ENCODE results near the gene CNNM1. TPM values are rescaled to one million over a fixed set of nuclear protein-coding genes. Genes with fewer than 3 reads are reported as not detected.

CNNM1 gene
- total and polyA plus RNA-seq, 2 experiments from 2014 or later: 1.1 to 2.1 TPM

DNA sequence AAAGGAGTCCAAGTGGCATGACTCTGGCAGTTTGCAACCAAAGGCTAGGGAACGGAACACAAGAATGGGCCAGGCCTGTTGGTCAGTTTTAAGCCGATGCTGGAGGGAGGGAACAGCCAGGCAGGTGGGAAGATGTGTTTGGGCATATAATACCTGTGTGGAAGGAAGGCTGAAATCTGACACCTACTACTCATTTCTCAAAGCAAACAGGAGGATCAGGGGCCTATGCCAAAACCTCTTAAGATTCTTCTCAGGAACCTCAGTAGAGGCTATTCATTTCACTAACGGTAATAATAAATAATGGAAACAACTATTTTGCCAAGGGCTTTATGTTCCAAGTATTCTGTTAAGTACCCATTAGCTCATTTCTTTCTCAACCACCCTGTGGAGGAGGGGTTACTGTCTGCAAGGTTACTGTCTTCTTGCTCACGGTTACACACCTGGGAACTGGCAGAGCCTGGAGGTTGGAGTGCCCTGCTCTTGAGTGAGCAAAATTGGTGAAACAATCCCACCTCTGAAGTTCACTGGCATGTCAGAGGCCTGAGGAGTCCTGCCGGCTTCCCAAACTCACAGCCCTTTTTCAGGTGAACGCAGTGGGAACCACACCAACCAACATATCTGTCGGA lies 65.7 kb downstream of the CNNM1 start:
- H3K9ac ChIP-seq: no peak overlapping the region
- H3K79me2 ChIP-seq (ENCODE audit: insufficient read depth): no peaks in the 10 kb centered on the region
- peaks cover 64% of the 10 kb centered on the region for H3F3A ChIP-seq (ENCODE audit: insufficient read depth)
- peak overlapping the region; percentile 89; the same call in 1 of the 2 replicates for H3K27ac ChIP-seq
- no peaks in the 10 kb centered on the region for H3K9me2 ChIP-seq (ENCODE audit: insufficient read depth)
- H3K27me3 ChIP-seq (replicated peaks; ENCODE audit: insufficient read depth): no peaks in the 10 kb centered on the region
- DNase-seq: no peak
- peaks cover 51% of the 10 kb centered on the region for H3K4me1 ChIP-seq (ENCODE audit: insufficient read depth)
- H3K4me3 ChIP-seq: no peak overlapping the region
- TF ChIP-seq EZH2 (IDR thresholded peaks at IDR 0.05; ENCODE audit: insufficient read depth, poor library complexity, severe bottlenecking): no peak
- TF ChIP-seq EZH2phosphoT487 (IDR thresholded peaks at IDR 0.05; ENCODE audit: insufficient read depth, low read depth): no peak
- peak overlapping the region; percentile 68 for H3K4me2 ChIP-seq (ENCODE audit: unreplicated experiment)
- in situ Hi-C loops (cut with MboI): no loop called here
- H3K36me3 ChIP-seq (ENCODE audit: low read depth): 0 out of 2 replicates have a peak, but pooled peaks cover 9% of the 10 kb centered on the region
- WGBS, 2 experiments (ENCODE audit: low coverage in 1 of 2, low lambda C conversion rate in 2 of 2, missing lambda C conversion rate in 2 of 2): 84 to 89% methylated on average over 7 of the region's 7 CpGs
- no peaks in the 10 kb centered on the region for H4K20me1 ChIP-seq (ENCODE audit: insufficient read depth)
- no peaks in the 10 kb centered on the region for H3K9me3 ChIP-seq (ENCODE audit: low read depth)
- H2AFZ ChIP-seq: no peak overlapping the region

DNA sequence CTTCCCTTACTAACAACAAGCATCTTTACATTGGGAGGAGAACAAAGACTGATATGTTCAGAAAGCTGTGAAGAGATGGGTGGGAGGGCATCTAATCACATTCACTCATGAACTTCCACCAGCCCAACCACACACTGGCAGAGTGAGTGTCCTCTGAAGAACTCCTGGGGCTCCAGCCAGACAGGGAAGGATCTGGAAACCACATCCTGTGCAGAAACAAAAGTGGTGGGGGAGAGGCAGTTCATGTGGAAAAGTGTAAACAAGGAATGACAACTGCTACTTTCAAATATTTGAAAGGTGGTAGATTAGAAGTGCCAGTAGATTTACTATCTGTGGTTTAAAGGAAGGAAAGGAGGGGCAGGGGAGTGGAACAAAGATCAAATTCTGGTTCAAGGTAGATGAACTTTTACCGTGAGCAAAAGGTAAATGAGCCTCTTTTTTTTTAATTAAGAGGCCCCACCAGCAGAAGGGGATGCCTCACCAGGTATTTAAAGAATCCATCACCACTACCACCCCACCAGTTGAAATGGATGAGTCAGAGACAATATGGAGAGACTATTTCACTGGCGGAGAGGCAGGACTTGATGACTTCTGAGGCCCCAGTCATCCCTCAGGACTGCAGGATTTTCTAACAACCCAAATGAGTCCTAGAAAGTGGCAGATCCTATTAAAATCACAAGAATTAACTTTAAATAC lies 66.7 kb downstream of the CNNM1 start:
- Histone ChIP-seq H3K79me2 (ENCODE audit: insufficient read depth) (no peaks in the 10 kb centered on the region), H3K27ac (peak overlapping the region; percentile 89), H3K4me3 (peak overlapping the region; percentile 57), H3K9ac (peak overlapping the region; percentile 49), H3K4me2 (ENCODE audit: unreplicated experiment) (peak overlapping the region; percentile 68), H3K36me3 (ENCODE audit: low read depth) (0 out of 2 replicates have a peak, but pooled peaks cover 9% of the 10 kb centered on the region), H3K9me3 (ENCODE audit: low read depth) (no peaks in the 10 kb centered on the region), H2AFZ (no peak overlapping the region), H3K27me3 (replicated peaks; ENCODE audit: insufficient read depth) (no peaks in the 10 kb centered on the region), H3K9me2 (ENCODE audit: insufficient read depth) (no peaks in the 10 kb centered on the region), H3K4me1 (ENCODE audit: insufficient read depth) (peaks cover 51% of the 10 kb centered on the region), H4K20me1 (ENCODE audit: insufficient read depth) (no peaks in the 10 kb centered on the region), H3F3A (ENCODE audit: insufficient read depth) (peaks cover 64% of the 10 kb centered on the region)
- TF ChIP-seq EZH2phosphoT487 (IDR thresholded peaks at IDR 0.05; ENCODE audit: insufficient read depth, low read depth) (0 out of 2 replicates have a peak, but pooled peaks have one; percentile 22), EZH2 (IDR thresholded peaks at IDR 0.05; ENCODE audit: insufficient read depth, poor library complexity, severe bottlenecking) (no peak)
- in situ Hi-C loops (cut with MboI): no loop called here
- 7 to 19% methylated on average over 2 of the region's 2 CpGs for WGBS, 2 experiments (ENCODE audit: low coverage in 1 of 2, low lambda C conversion rate in 2 of 2, missing lambda C conversion rate in 2 of 2)
- peak; percentile 89 for DNase-seq

DNA sequence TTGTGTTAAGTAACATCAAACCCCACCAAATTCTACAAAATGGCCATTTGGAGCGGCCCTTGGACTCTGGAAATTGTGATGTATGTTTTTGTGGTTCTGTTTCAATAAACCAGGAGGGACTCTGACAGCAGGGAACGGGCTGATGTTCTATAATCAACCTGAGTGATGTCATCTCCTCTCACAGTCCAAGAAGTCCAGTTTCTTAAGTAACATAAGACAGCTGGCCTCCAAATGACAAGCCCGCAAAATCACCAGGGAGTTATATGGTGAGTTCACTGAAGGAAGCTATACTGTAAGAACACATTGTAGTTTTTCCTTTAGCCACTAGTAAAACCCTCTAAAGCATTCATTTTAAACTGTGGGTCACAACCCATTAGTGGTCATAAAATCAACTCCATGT lies 67.3 kb downstream of the CNNM1 start:
- Histone ChIP-seq H4K20me1 (ENCODE audit: insufficient read depth) (no peaks in the 10 kb centered on the region), H3K9ac (0 out of 2 replicates have a peak overlapping the region, but pooled peaks have one; percentile 49), H3K27ac (peak overlapping the region; percentile 89), H3F3A (ENCODE audit: insufficient read depth) (peaks cover 64% of the 10 kb centered on the region), H3K9me3 (ENCODE audit: low read depth) (no peaks in the 10 kb centered on the region), H3K4me3 (peak overlapping the region; percentile 57), H3K9me2 (ENCODE audit: insufficient read depth) (no peaks in the 10 kb centered on the region), H2AFZ (no peak overlapping the region), H3K27me3 (replicated peaks; ENCODE audit: insufficient read depth) (no peaks in the 10 kb centered on the region), H3K79me2 (ENCODE audit: insufficient read depth) (no peaks in the 10 kb centered on the region), H3K4me2 (ENCODE audit: unreplicated experiment) (peak overlapping the region; percentile 68), H3K36me3 (ENCODE audit: low read depth) (0 out of 2 replicates have a peak, but pooled peaks cover 9% of the 10 kb centered on the region), H3K4me1 (ENCODE audit: insufficient read depth) (peaks cover 49% of the 10 kb centered on the region)
- 56 to 57% methylated on average over 3 of the region's 3 CpGs for whole genome bisulfite sequencing, 2 experiments (ENCODE audit: low coverage in 1 of 2, low lambda C conversion rate in 2 of 2, missing lambda C conversion rate in 2 of 2)
- DNase-seq: peak; percentile 70
- TF ChIP-seq EZH2phosphoT487 (IDR thresholded peaks at IDR 0.05; ENCODE audit: insufficient read depth, low read depth) (no peak), EZH2 (IDR thresholded peaks at IDR 0.05; ENCODE audit: insufficient read depth, poor library complexity, severe bottlenecking) (no peak)
- in situ Hi-C loops (cut with MboI): no loop called here

- H3K9me2 ChIP-seq (ENCODE audit: insufficient read depth): no peaks in the 10 kb centered on the region
- 86 to 88% methylated on average over 3 of the region's 3 CpGs for WGBS, 2 experiments (ENCODE audit: low coverage in 1 of 2, low lambda C conversion rate in 2 of 2, missing lambda C conversion rate in 2 of 2)
- H2AFZ ChIP-seq: no peak overlapping the region
- H3K27ac ChIP-seq: no peak overlapping the region
- peaks cover 28% of the 10 kb centered on the region; the same call in 1 of the 2 replicates for H3K36me3 ChIP-seq (ENCODE audit: low read depth)
- no peak for TF ChIP-seq EZH2phosphoT487 (IDR thresholded peaks at IDR 0.05; ENCODE audit: insufficient read depth, low read depth)
- TF ChIP-seq EZH2 (IDR thresholded peaks at IDR 0.05; ENCODE audit: insufficient read depth, poor library complexity, severe bottlenecking): no peak
- peaks cover 28% of the 10 kb centered on the region for H3K4me1 ChIP-seq (ENCODE audit: insufficient read depth)
- no peak overlapping the region for H3K4me3 ChIP-seq
- H3K27me3 ChIP-seq (replicated peaks; ENCODE audit: insufficient read depth): no peaks in the 10 kb centered on the region
- in situ Hi-C loops (cut with MboI): no loop called here
- no peaks in the 10 kb centered on the region for H4K20me1 ChIP-seq (ENCODE audit: insufficient read depth)
- no peak overlapping the region for H3K9ac ChIP-seq
- DNase-seq: no peak
- H3K9me3 ChIP-seq (ENCODE audit: low read depth): no peaks in the 10 kb centered on the region
- peaks cover 39% of the 10 kb centered on the region for H3F3A ChIP-seq (ENCODE audit: insufficient read depth)
- H3K79me2 ChIP-seq (ENCODE audit: insufficient read depth): no peaks in the 10 kb centered on the region
- H3K4me2 ChIP-seq (ENCODE audit: unreplicated experiment): no peak overlapping the region
Observed at GRCh38 chr10:99399664-99400063, 70.5 kb downstream of the CNNM1 start.
